ENCODE data around the gene CENPC. TPM values are rescaled to one million over a fixed set of nuclear protein-coding genes. Genes with fewer than 3 reads are reported as not detected.

CENPC gene
- polyA plus RNA-seq, 1 donor from 2014 or later = 9.5 TPM

- TF ChIP-seq, protein P1, sequence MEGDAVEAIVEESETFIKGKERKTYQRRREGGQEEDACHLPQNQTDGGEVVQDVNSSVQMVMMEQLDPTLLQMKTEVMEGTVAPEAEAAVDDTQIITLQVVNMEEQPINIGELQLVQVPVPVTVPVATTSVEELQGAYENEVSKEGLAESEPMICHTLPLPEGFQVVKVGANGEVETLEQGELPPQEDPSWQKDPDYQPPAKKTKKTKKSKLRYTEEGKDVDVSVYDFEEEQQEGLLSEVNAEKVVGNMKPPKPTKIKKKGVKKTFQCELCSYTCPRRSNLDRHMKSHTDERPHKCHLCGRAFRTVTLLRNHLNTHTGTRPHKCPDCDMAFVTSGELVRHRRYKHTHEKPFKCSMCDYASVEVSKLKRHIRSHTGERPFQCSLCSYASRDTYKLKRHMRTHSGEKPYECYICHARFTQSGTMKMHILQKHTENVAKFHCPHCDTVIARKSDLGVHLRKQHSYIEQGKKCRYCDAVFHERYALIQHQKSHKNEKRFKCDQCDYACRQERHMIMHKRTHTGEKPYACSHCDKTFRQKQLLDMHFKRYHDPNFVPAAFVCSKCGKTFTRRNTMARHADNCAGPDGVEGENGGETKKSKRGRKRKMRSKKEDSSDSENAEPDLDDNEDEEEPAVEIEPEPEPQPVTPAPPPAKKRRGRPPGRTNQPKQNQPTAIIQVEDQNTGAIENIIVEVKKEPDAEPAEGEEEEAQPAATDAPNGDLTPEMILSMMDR (IDR thresholded peaks at IDR 0.05; ENCODE audit: poor library complexity, severe bottlenecking) = no peak
- TF ChIP-seq SMC3 (conservative IDR thresholded peaks at IDR 0.05; ENCODE audit: poor library complexity) (no peak), EZH2 (IDR thresholded peaks at IDR 0.05; ENCODE audit: borderline replicate concordance, insufficient read depth, low read length, poor library complexity, severe bottlenecking) (no peak), MXI1 (conservative IDR thresholded peaks at IDR 0.05; ENCODE audit: poor library complexity, severe bottlenecking) (no peak), RAD21 (conservative IDR thresholded peaks at IDR 0.05) (no peak), REST (IDR thresholded peaks at IDR 0.05; ENCODE audit: borderline replicate concordance) (no peak), POLR2AphosphoS5 (IDR thresholded peaks at IDR 0.05) (no peak), TAF1 (IDR thresholded peaks at IDR 0.05; ENCODE audit: low read depth) (no peak), EP300 (conservative IDR thresholded peaks at IDR 0.05; ENCODE audit: poor library complexity, severe bottlenecking) (no peak)
- Histone ChIP-seq H3K4me3 (ENCODE audit: low read length) (no peak overlapping the region), H3K79me2 (replicated peaks; ENCODE audit: insufficient read depth, low read length) (no peaks in the 10 kb centered on the region), H3K27ac (ENCODE audit: low read length) (no peak overlapping the region), H2AFZ (ENCODE audit: low read depth, low read length) (no peak overlapping the region), H3K9me3 (ENCODE audit: low read length) (no peaks in the 10 kb centered on the region), H3K4me2 (ENCODE audit: low read length) (no peak overlapping the region), H4K20me1 (ENCODE audit: insufficient read depth) (no peaks in the 10 kb centered on the region), H3F3A (ENCODE audit: insufficient read depth, low read length, poor library complexity, severe bottlenecking) (no peaks in the 10 kb centered on the region), H3K9ac (ENCODE audit: low read length) (no peak overlapping the region), H3K36me3 (ENCODE audit: insufficient read depth, low read length) (no peaks in the 10 kb centered on the region), H3K9me2 (ENCODE audit: insufficient read depth, low read length) (no peaks in the 10 kb centered on the region), H3K27me3 (ENCODE audit: insufficient read depth, low read depth, low read length) (no peaks in the 10 kb centered on the region)
Observed at GRCh38 chr4:67565284-67565683, 20.0 kb upstream of the CENPC start.

DNA sequence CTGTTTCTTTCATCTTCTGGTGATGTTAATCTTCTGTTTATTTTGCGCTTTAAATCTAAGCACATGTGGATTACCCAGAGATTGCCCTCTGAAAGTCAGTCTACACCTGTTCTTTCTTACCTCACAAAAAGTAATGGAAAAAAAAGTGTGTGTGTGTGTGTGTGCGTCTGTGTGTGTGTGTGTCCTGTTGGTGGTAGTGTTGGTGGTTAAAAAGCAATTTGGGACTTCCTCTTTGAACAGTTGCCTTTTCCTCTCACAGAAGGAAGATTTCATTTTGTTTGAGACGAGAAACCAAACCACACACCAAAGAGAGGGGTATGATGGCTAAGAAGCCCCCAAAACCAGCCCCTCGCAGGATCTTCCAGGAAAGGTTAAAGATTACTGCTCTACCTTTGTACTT, 13.2 kb upstream of the CENPC start, which contains the start of gene STAP1:
Gene STAP1 (plus strand): TSS at position 235 of the 400 bp plus-strand sequence. CDS start 83 bp downstream, at position 318.
- no peak within 1 kb of the TSS for H3K4me3 ChIP-seq (ENCODE audit: low read length)
- H3F3A ChIP-seq (ENCODE audit: insufficient read depth, low read length, poor library complexity, severe bottlenecking) = no peaks in the 10 kb centered on the region
- no peaks in the 10 kb centered on the region for H4K20me1 ChIP-seq (ENCODE audit: insufficient read depth)
- no peak within 1 kb of the TSS for H3K9ac ChIP-seq (ENCODE audit: low read length)
- H3K9me2 ChIP-seq (ENCODE audit: insufficient read depth, low read length) = no peaks in the 10 kb centered on the region
- H3K36me3 ChIP-seq (ENCODE audit: insufficient read depth, low read length) = no peaks in the 10 kb centered on the region
- no peaks in the 10 kb centered on the region for H3K27me3 ChIP-seq (ENCODE audit: insufficient read depth, low read depth, low read length)
- TF ChIP-seq EP300 (conservative IDR thresholded peaks at IDR 0.05; ENCODE audit: poor library complexity, severe bottlenecking) = no peak
- TF ChIP-seq, protein P1 (IDR thresholded peaks at IDR 0.05; ENCODE audit: poor library complexity, severe bottlenecking) = no peak
- TF ChIP-seq MXI1 (conservative IDR thresholded peaks at IDR 0.05; ENCODE audit: poor library complexity, severe bottlenecking) = no peak
- TF ChIP-seq TAF1 (IDR thresholded peaks at IDR 0.05; ENCODE audit: low read depth) = no peak
- no peak for TF ChIP-seq RAD21 (conservative IDR thresholded peaks at IDR 0.05)
- no peak for TF ChIP-seq SMC3 (conservative IDR thresholded peaks at IDR 0.05; ENCODE audit: poor library complexity)
- no peak for TF ChIP-seq POLR2AphosphoS5 (IDR thresholded peaks at IDR 0.05)
- no peak for TF ChIP-seq REST (IDR thresholded peaks at IDR 0.05; ENCODE audit: borderline replicate concordance)
- TF ChIP-seq EZH2 (IDR thresholded peaks at IDR 0.05; ENCODE audit: borderline replicate concordance, insufficient read depth, low read length, poor library complexity, severe bottlenecking) = no peak
- no peaks in the 10 kb centered on the region for H3K9me3 ChIP-seq (ENCODE audit: low read length)
- no peak within 1 kb of the TSS for H3K4me2 ChIP-seq (ENCODE audit: low read length)
- H3K27ac ChIP-seq (ENCODE audit: low read length) = no peak within 1 kb of the TSS
- H3K79me2 ChIP-seq (replicated peaks; ENCODE audit: insufficient read depth, low read length) = no peaks in the 10 kb centered on the region
- H2AFZ ChIP-seq (ENCODE audit: low read depth, low read length) = no peak within 1 kb of the TSS
